ENCODE results near the gene E2F6.
A peak's percentile ranks its signal among the peaks of the same experiment; 100 is the strongest.

Gene E2F6

GRCh38 chr2:11505652-11506610, 40.0 kb upstream of the E2F6 start:
- Histone ChIP-seq H3K36me3 (ENCODE audit: insufficient read depth, low read length) (peaks cover 2% of the 10 kb centered on the region; the same call in 1 of the 2 replicates), H3K4me1 (ENCODE audit: insufficient read depth, low read length) (0 out of 2 replicates have a peak, but pooled peaks cover under 1% of the 10 kb centered on the region), H3K27me3 (ENCODE audit: insufficient read depth, low read length) (no peaks in the 10 kb centered on the region), H3K9ac (ENCODE audit: low read depth, low read length) (no peak overlapping the region), H3K27ac (ENCODE audit: low read depth, low read length) (no peak overlapping the region), H3K9me3 (ENCODE audit: insufficient read depth, low read depth, low read length) (peaks cover 3% of the 10 kb centered on the region; the same call in 1 of the 2 replicates), H3K4me3 (ENCODE audit: low read length) (no peak overlapping the region)
- 93% methylated on average over 11 of the region's 11 CpGs for WGBS

GRCh38 chr2:11503354-11503927, 37.5 kb upstream of the E2F6 start:
- Histone ChIP-seq H3K36me3 (ENCODE audit: insufficient read depth, low read length) (peaks cover 2% of the 10 kb centered on the region; the same call in 1 of the 2 replicates), H3K4me1 (ENCODE audit: insufficient read depth, low read length) (peaks cover 17% of the 10 kb centered on the region), H3K9ac (ENCODE audit: low read depth, low read length) (no peak overlapping the region), H3K9me3 (ENCODE audit: insufficient read depth, low read depth, low read length) (peaks cover 3% of the 10 kb centered on the region; the same call in 1 of the 2 replicates), H3K27me3 (ENCODE audit: insufficient read depth, low read length) (no peaks in the 10 kb centered on the region), H3K4me3 (ENCODE audit: low read length) (no peak overlapping the region), H3K27ac (ENCODE audit: low read depth, low read length) (no peak overlapping the region)
- WGBS, result 70% methylated on average over 8 of the region's 8 CpGs

- Histone ChIP-seq H3K27ac (ENCODE audit: low read depth, low read length) (no peak overlapping the region), H3K27me3 (ENCODE audit: insufficient read depth, low read length) (no peaks in the 10 kb centered on the region), H3K4me1 (ENCODE audit: insufficient read depth, low read length) (peaks cover 23% of the 10 kb centered on the region), H3K36me3 (ENCODE audit: insufficient read depth, low read length) (peaks cover 2% of the 10 kb centered on the region; the same call in 1 of the 2 replicates), H3K9me3 (ENCODE audit: insufficient read depth, low read depth, low read length) (peaks cover 3% of the 10 kb centered on the region; the same call in 1 of the 2 replicates), H3K4me3 (ENCODE audit: low read length) (no peak overlapping the region), H3K9ac (ENCODE audit: low read depth, low read length) (no peak overlapping the region)
- WGBS, result 95% methylated on average over 4 of the region's 4 CpGs
Measured at GRCh38 chr2:11502740-11503292, 36.9 kb upstream of the E2F6 start.

GRCh38 chr2:11500702-11501303, 34.8 kb upstream of the E2F6 start:
- H3K27me3 ChIP-seq (ENCODE audit: insufficient read depth, low read length), result no peaks in the 10 kb centered on the region
- H3K9ac ChIP-seq (ENCODE audit: low read depth, low read length), result no peak overlapping the region
- peaks cover 2% of the 10 kb centered on the region; the same call in 1 of the 2 replicates for H3K36me3 ChIP-seq (ENCODE audit: insufficient read depth, low read length)
- WGBS, result 83% methylated on average over 5 of the region's 5 CpGs
- H3K4me1 ChIP-seq (ENCODE audit: insufficient read depth, low read length), result peaks cover 27% of the 10 kb centered on the region
- H3K9me3 ChIP-seq (ENCODE audit: insufficient read depth, low read depth, low read length), result peaks cover 3% of the 10 kb centered on the region; the same call in 1 of the 2 replicates
- H3K4me3 ChIP-seq (ENCODE audit: low read length), result no peak overlapping the region
- no peak overlapping the region for H3K27ac ChIP-seq (ENCODE audit: low read depth, low read length)

GRCh38 chr2:11499081-11499743, 33.3 kb upstream of the E2F6 start:
- peak overlapping the region; percentile 15; the same call in 1 of the 2 replicates for H3K9ac ChIP-seq (ENCODE audit: low read depth, low read length)

GRCh38 chr2:11498543-11499034, 32.6 kb upstream of the E2F6 start:
- Histone ChIP-seq H3K27me3 (ENCODE audit: insufficient read depth, low read length) (no peaks in the 10 kb centered on the region), H3K4me1 (ENCODE audit: insufficient read depth, low read length) (peaks cover 29% of the 10 kb centered on the region), H3K36me3 (ENCODE audit: insufficient read depth, low read length) (peaks cover 1% of the 10 kb centered on the region; the same call in 1 of the 2 replicates), H3K4me3 (ENCODE audit: low read length) (no peak overlapping the region), H3K9me3 (ENCODE audit: insufficient read depth, low read depth, low read length) (peaks cover 3% of the 10 kb centered on the region; the same call in 1 of the 2 replicates), H3K9ac (ENCODE audit: low read depth, low read length) (peak overlapping the region; percentile 15; the same call in 1 of the 2 replicates), H3K27ac (ENCODE audit: low read depth, low read length) (peak overlapping the region; percentile 8; the same call in 1 of the 2 replicates)
- WGBS, result 69% methylated on average over 9 of the region's 9 CpGs

More at GRCh38 chr2:11499081-11499743, 33.3 kb upstream of the E2F6 start:
- Histone ChIP-seq H3K36me3 (ENCODE audit: insufficient read depth, low read length) (peaks cover 2% of the 10 kb centered on the region; the same call in 1 of the 2 replicates), H3K27ac (ENCODE audit: low read depth, low read length) (peak overlapping the region; percentile 9; the same call in 1 of the 2 replicates), H3K9me3 (ENCODE audit: insufficient read depth, low read depth, low read length) (peaks cover 3% of the 10 kb centered on the region; the same call in 1 of the 2 replicates), H3K4me1 (ENCODE audit: insufficient read depth, low read length) (peaks cover 29% of the 10 kb centered on the region), H3K27me3 (ENCODE audit: insufficient read depth, low read length) (no peaks in the 10 kb centered on the region), H3K4me3 (ENCODE audit: low read length) (no peak overlapping the region)
- WGBS, result 11% methylated on average over 4 of the region's 4 CpGs

GRCh38 chr2:11495844-11496681, 30.1 kb upstream of the E2F6 start:
- WGBS, result 37% methylated on average over 29 of the region's 30 CpGs

GRCh38 chr2:11494310-11494709, 28.3 kb upstream of the E2F6 start:
- Histone ChIP-seq H3K4me1 (ENCODE audit: insufficient read depth, low read length) (peaks cover 33% of the 10 kb centered on the region), H3K9ac (ENCODE audit: low read depth, low read length) (no peak overlapping the region), H3K4me3 (ENCODE audit: low read length) (no peak overlapping the region), H3K9me3 (ENCODE audit: insufficient read depth, low read depth, low read length) (peaks cover 5% of the 10 kb centered on the region; the same call in 1 of the 2 replicates), H3K27me3 (ENCODE audit: insufficient read depth, low read length) (no peaks in the 10 kb centered on the region), H3K27ac (ENCODE audit: low read depth, low read length) (no peak overlapping the region), H3K36me3 (ENCODE audit: insufficient read depth, low read length) (no peaks in the 10 kb centered on the region)
- WGBS, result 94% methylated on average over 2 of the region's 2 CpGs

More at GRCh38 chr2:11495844-11496681, 30.1 kb upstream of the E2F6 start:
- Histone ChIP-seq H3K4me3 (ENCODE audit: low read length) (peak overlapping the region; percentile 6; the same call in 1 of the 2 replicates), H3K4me1 (ENCODE audit: insufficient read depth, low read length) (peaks cover 41% of the 10 kb centered on the region), H3K9me3 (ENCODE audit: insufficient read depth, low read depth, low read length) (no peaks in the 10 kb centered on the region), H3K9ac (ENCODE audit: low read depth, low read length) (no peak overlapping the region), H3K27me3 (ENCODE audit: insufficient read depth, low read length) (no peaks in the 10 kb centered on the region), H3K27ac (ENCODE audit: low read depth, low read length) (peak overlapping the region; percentile 63; the same call in 1 of the 2 replicates), H3K36me3 (ENCODE audit: insufficient read depth, low read length) (no peaks in the 10 kb centered on the region)

- H3K36me3 ChIP-seq (ENCODE audit: insufficient read depth, low read length), result no peaks in the 10 kb centered on the region
- H3K27me3 ChIP-seq (ENCODE audit: insufficient read depth, low read length), result no peaks in the 10 kb centered on the region
- no peak overlapping the region for H3K9ac ChIP-seq (ENCODE audit: low read depth, low read length)
- H3K27ac ChIP-seq (ENCODE audit: low read depth, low read length), result no peak overlapping the region
- H3K4me3 ChIP-seq (ENCODE audit: low read length), result no peak overlapping the region
- H3K4me1 ChIP-seq (ENCODE audit: insufficient read depth, low read length), result peaks cover 23% of the 10 kb centered on the region
- H3K9me3 ChIP-seq (ENCODE audit: insufficient read depth, low read depth, low read length), result peaks cover 5% of the 10 kb centered on the region; the same call in 1 of the 2 replicates
- WGBS, result 97% methylated on average over 6 of the region's 6 CpGs
Measured at GRCh38 chr2:11493282-11493681, 27.3 kb upstream of the E2F6 start.

Data from HUES64 (cell line).